Measurements from ENCODE around the gene TFDP2.

- no peak for TF ChIP-seq CTCF (IDR thresholded peaks at IDR 0.05; ENCODE audit: low read depth, low read length, poor library complexity, severe bottlenecking)
- TF ChIP-seq EZH2phosphoT487 (IDR thresholded peaks at IDR 0.05; ENCODE audit: borderline replicate concordance, low read length): no peak
These were observed 135.4 kb downstream of the TFDP2 start for GRCh38 chr3:142013993-142014392.

All from DOHH2 (cell line).